ENCODE results near the gene CD81. TPM values are rescaled to one million over a fixed set of nuclear protein-coding genes. Genes with fewer than 3 reads are reported as not detected.

CD81 gene
- total RNA-seq, 1 experiment from 2014 or later: 296 TPM

DNA sequence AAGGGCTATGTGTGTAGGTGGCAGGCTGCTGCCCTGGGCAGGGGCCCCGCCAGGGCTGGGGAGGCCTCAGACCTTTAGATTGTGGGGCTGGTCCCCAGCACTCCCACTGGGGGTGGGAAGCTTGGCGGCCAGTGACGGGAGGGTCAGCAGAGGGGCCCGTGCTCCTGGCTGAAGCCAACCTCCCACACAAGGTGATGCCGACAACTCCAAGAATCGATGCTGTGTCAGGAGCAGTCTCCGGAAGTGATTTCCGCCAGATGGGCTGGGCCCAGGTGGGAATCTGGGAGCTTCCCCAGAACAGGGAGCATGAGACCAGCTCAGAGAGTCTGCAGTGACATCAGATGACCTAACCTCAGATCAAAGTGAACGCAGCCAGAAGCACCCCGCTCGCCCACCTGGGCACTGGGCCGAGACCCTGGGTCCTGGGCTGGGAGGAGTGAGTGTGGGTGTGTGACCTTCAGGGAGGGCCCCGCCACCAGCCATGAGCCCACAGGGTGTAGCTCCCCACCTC lies 59.5 kb downstream of the CD81 start:
- CTCF ChIA-PET: interaction anchor here (0.7 to 1.2 kb wide), 2 partner anchors 17 to 98 kb away, joined by 3 read pairs; no protein-coding TSS in a partner anchor
- 0 out of 2 replicates have a peak, but pooled peaks cover 9% of the 10 kb centered on the region for H3K27me3 ChIP-seq (ENCODE audit: insufficient read depth, low read length)
- TF ChIP-seq, protein P1, sequence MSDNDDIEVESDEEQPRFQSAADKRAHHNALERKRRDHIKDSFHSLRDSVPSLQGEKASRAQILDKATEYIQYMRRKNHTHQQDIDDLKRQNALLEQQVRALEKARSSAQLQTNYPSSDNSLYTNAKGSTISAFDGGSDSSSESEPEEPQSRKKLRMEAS (IDR thresholded peaks at IDR 0.05): no peak
- TF ChIP-seq EZH2 (IDR thresholded peaks at IDR 0.05): no peak
- TF ChIP-seq TCF7L2 (IDR thresholded peaks at IDR 0.05; ENCODE audit: borderline replicate concordance, extremely low read depth, insufficient read depth, insufficient read length): no peak
- TF ChIP-seq, protein P2, sequence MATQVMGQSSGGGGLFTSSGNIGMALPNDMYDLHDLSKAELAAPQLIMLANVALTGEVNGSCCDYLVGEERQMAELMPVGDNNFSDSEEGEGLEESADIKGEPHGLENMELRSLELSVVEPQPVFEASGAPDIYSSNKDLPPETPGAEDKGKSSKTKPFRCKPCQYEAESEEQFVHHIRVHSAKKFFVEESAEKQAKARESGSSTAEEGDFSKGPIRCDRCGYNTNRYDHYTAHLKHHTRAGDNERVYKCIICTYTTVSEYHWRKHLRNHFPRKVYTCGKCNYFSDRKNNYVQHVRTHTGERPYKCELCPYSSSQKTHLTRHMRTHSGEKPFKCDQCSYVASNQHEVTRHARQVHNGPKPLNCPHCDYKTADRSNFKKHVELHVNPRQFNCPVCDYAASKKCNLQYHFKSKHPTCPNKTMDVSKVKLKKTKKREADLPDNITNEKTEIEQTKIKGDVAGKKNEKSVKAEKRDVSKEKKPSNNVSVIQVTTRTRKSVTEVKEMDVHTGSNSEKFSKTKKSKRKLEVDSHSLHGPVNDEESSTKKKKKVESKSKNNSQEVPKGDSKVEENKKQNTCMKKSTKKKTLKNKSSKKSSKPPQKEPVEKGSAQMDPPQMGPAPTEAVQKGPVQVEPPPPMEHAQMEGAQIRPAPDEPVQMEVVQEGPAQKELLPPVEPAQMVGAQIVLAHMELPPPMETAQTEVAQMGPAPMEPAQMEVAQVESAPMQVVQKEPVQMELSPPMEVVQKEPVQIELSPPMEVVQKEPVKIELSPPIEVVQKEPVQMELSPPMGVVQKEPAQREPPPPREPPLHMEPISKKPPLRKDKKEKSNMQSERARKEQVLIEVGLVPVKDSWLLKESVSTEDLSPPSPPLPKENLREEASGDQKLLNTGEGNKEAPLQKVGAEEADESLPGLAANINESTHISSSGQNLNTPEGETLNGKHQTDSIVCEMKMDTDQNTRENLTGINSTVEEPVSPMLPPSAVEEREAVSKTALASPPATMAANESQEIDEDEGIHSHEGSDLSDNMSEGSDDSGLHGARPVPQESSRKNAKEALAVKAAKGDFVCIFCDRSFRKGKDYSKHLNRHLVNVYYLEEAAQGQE (IDR thresholded peaks at IDR 0.05; ENCODE audit: low read depth): no peak
- no peak for TF ChIP-seq JUND (IDR thresholded peaks at IDR 0.05)
- no peak for TF ChIP-seq ZFX (IDR thresholded peaks at IDR 0.05)
- TF ChIP-seq, protein P3, sequence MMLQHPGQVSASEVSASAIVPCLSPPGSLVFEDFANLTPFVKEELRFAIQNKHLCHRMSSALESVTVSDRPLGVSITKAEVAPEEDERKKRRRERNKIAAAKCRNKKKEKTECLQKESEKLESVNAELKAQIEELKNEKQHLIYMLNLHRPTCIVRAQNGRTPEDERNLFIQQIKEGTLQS (IDR thresholded peaks at IDR 0.05): no peak
- no peak for TF ChIP-seq YY1 (IDR thresholded peaks at IDR 0.05; ENCODE audit: extremely low read depth, insufficient replicate concordance, low read depth, low read length)
- TF ChIP-seq SP1 (IDR thresholded peaks at IDR 0.05; ENCODE audit: low read depth): no peak
- TF ChIP-seq POLR2A (IDR thresholded peaks at IDR 0.05; ENCODE audit: borderline replicate concordance, extremely low read depth, insufficient read depth, insufficient read length): no peak
- no peak for TF ChIP-seq CEBPB (IDR thresholded peaks at IDR 0.05; ENCODE audit: low read depth)
- TF ChIP-seq ELF1 (IDR thresholded peaks at IDR 0.05; ENCODE audit: borderline replicate concordance, low read depth): no peak
- TF ChIP-seq, protein P4, sequence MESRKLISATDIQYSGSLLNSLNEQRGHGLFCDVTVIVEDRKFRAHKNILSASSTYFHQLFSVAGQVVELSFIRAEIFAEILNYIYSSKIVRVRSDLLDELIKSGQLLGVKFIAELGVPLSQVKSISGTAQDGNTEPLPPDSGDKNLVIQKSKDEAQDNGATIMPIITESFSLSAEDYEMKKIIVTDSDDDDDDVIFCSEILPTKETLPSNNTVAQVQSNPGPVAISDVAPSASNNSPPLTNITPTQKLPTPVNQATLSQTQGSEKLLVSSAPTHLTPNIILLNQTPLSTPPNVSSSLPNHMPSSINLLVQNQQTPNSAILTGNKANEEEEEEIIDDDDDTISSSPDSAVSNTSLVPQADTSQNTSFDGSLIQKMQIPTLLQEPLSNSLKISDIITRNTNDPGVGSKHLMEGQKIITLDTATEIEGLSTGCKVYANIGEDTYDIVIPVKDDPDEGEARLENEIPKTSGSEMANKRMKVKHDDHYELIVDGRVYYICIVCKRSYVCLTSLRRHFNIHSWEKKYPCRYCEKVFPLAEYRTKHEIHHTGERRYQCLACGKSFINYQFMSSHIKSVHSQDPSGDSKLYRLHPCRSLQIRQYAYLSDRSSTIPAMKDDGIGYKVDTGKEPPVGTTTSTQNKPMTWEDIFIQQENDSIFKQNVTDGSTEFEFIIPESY (IDR thresholded peaks at IDR 0.05; ENCODE audit: extremely low read depth, insufficient replicate concordance, low read length): no peak
- TF ChIP-seq RAD21 (IDR thresholded peaks at IDR 0.05; ENCODE audit: low read depth): no peak

More for the DNA sequence above, 59.5 kb downstream of the CD81 start:
- RAD21 ChIA-PET (ENCODE audit: low non-redundant PET in 1 of 2, low total read pairs in 2 of 2, uncharacterized antibody in 2 of 2, unreplicated experiment in 2 of 2): interaction anchor here in 1 of 2 experiments (1.0 kb wide), 1 partner anchor 95 kb away, joined by 3 read pairs; no protein-coding TSS in a partner anchor
- H4K20me1 ChIP-seq (ENCODE audit: insufficient read depth): no peaks in the 10 kb centered on the region
- H2AFZ ChIP-seq (ENCODE audit: low read depth, low read length, poor library complexity, severe bottlenecking): no peak overlapping the region
- H3K36me3 ChIP-seq (ENCODE audit: control insufficient read depth in 1 of 2, insufficient read depth in 2 of 2, low read length in 2 of 2): no peaks in the 10 kb centered on the region
- DNase-seq (ENCODE audit: low read depth, low spot score) (no peak), ATAC-seq (no peak)
- POLR2A ChIA-PET: no interaction called here
- intact Hi-C loops (cut with micrococcal nuclease): no loop called here
- no peaks in the 10 kb centered on the region for H3K4me1 ChIP-seq (ENCODE audit: control insufficient read depth in 1 of 2, insufficient read depth in 2 of 2, low read length in 2 of 2)
- BruUV-seq (replicated peaks): no TSS peak
- no peaks in the 10 kb centered on the region for H3K9me2 ChIP-seq (ENCODE audit: insufficient read depth)
- H3K79me2 ChIP-seq (ENCODE audit: insufficient read depth, low read length): no peaks in the 10 kb centered on the region
- no peak overlapping the region for H3K4me3 ChIP-seq (replicated peaks in 1 of 2; ENCODE audit: low read depth in 1 of 2, low read length in 2 of 2)
- no peak overlapping the region for H3K9ac ChIP-seq (ENCODE audit: low read length)
- no peak overlapping the region for H3K27ac ChIP-seq (ENCODE audit: low read depth, low read length)
- no peak overlapping the region for H3K4me2 ChIP-seq (ENCODE audit: low read length)
- no peaks in the 10 kb centered on the region for H3K9me3 ChIP-seq (ENCODE audit: control insufficient read depth in 1 of 2, insufficient read depth in 1 of 2, low read depth in 1 of 2, low read length in 2 of 2)

Data from HCT116 (cell line).